Tibial nerve (tissue), 4 donors: Measurements from ENCODE around the gene CPN1.

ENCODE experiments used
- EP300 ChIP-seq, 2 donors: sonication (generic); formaldehyde crosslinking; IDR thresholded peaks; one replicate each; pipeline ENCODE4 v1.6.1; 2017; ENCODE audit warnings: antibody characterized with exemption in 2 of 2, mild to moderate bottlenecking in 1 of 2
- POLR2A ChIP-seq, 2 donors: fragments of 450-650 bp; IDR thresholded peaks; one replicate each; pipeline ENCODE4 v1.6.1; 2017; ENCODE audit warnings: antibody characterized with exemption in 2 of 2, mild to moderate bottlenecking in 2 of 2, moderate library complexity in 2 of 2
- TF ChIP-seq, protein P1 (sequence below), 5 experiments: fragments of 200-600 bp in 3 of 5; fragments of 450-650 bp in 2 of 5; sonication (generic) in 3 of 5; IDR thresholded peaks; one replicate each; pipeline ENCODE4 v1.5.1; 2016 to 2019; ENCODE audit warnings: antibody characterized with exemption in 5 of 5, mild to moderate bottlenecking in 3 of 5, moderate library complexity in 2 of 5

DNA sequence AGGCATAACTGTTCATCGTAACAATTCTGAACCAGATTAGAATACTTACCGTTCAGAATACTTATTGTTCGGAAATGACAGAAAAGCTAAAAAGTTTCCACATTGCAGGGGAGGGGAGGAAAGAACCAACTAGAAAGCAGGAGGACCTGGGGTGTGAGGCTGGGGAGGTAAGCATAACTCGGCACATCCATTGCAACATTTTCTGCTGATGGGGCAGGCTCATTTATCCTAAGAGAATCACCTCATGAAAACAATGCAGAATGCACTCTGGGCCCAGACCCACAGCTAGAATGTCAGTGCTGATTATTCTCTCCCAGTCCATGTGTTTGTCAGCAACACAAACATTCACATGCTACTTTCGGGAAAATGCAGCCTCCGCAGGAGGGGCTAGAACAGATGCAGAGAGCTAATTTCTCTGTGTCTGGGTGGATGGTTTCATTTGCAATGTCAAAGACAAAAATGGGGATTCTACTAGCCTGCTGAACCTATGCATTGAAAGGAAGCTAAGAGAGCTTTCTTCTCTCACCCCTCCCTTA is 81.5 kb downstream of the CPN1 start:
- TF ChIP-seq, protein P1, sequence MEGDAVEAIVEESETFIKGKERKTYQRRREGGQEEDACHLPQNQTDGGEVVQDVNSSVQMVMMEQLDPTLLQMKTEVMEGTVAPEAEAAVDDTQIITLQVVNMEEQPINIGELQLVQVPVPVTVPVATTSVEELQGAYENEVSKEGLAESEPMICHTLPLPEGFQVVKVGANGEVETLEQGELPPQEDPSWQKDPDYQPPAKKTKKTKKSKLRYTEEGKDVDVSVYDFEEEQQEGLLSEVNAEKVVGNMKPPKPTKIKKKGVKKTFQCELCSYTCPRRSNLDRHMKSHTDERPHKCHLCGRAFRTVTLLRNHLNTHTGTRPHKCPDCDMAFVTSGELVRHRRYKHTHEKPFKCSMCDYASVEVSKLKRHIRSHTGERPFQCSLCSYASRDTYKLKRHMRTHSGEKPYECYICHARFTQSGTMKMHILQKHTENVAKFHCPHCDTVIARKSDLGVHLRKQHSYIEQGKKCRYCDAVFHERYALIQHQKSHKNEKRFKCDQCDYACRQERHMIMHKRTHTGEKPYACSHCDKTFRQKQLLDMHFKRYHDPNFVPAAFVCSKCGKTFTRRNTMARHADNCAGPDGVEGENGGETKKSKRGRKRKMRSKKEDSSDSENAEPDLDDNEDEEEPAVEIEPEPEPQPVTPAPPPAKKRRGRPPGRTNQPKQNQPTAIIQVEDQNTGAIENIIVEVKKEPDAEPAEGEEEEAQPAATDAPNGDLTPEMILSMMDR (IDR thresholded peaks at IDR 0.05) = no peak
- no peak for TF ChIP-seq EP300 (IDR thresholded peaks at IDR 0.05)
- no peak for TF ChIP-seq POLR2A (IDR thresholded peaks at IDR 0.05)
